ENCODE results near the gene RPLP1. TPM values are rescaled to one million over a fixed set of nuclear protein-coding genes. Genes with fewer than 3 reads are reported as not detected.
A peak's percentile ranks its signal among the peaks of the same experiment; 100 is the strongest.

Gene RPLP1
- total RNA-seq, 2 experiments from 2014 or later: 2,547 to 2,620 TPM

- Mint-ChIP-seq H3K4me1 (ENCODE audit: low read depth) (peaks cover 13% of the 10 kb centered on the region), H3K9me3 (no peaks in the 10 kb centered on the region), H3K4me3 (peak overlapping the region; percentile 82), H3K27me3 (peaks cover 10% of the 10 kb centered on the region), H3K27ac (no peak overlapping the region), H3K36me3 (peaks cover 30% of the 10 kb centered on the region)
- intact Hi-C loops (cut with micrococcal nuclease): no loop called here
- DNase-seq: no peak
- CTCF ChIA-PET: no interaction called here
- POLR2A ChIA-PET: interaction anchor here (1.0 to 2.0 kb wide), 2 partner anchors 37 to 47 kb away, joined by 4 to 28 read pairs; partner anchors contain the start of gene RPLP1
Measured at GRCh38 chr15:69415381-69415780, 37.2 kb upstream of the RPLP1 start.

- intact Hi-C loops (cut with micrococcal nuclease): no loop called here
- H3K9me3 Mint-ChIP-seq: no peaks in the 10 kb centered on the region
- no peak overlapping the region for H3K4me3 Mint-ChIP-seq
- peaks cover 10% of the 10 kb centered on the region for H3K27me3 Mint-ChIP-seq
- peaks cover 13% of the 10 kb centered on the region for H3K4me1 Mint-ChIP-seq (ENCODE audit: low read depth)
- no peak for DNase-seq
- ChIA-PET CTCF (interaction anchor here (1.1 to 1.8 kb wide), 2 partner anchors 23 to 45 kb away, joined by 3 to 6 read pairs; no protein-coding TSS in a partner anchor), POLR2A (interaction anchor here (2.3 kb wide), 1 partner anchor 35 kb away, joined by 11 read pairs; the partner anchor contains the start of gene RPLP1)
- peaks cover 42% of the 10 kb centered on the region for H3K36me3 Mint-ChIP-seq
- H3K27ac Mint-ChIP-seq: no peak overlapping the region
Measured at GRCh38 chr15:69417581-69417980, 35.0 kb upstream of the RPLP1 start.

DNA sequence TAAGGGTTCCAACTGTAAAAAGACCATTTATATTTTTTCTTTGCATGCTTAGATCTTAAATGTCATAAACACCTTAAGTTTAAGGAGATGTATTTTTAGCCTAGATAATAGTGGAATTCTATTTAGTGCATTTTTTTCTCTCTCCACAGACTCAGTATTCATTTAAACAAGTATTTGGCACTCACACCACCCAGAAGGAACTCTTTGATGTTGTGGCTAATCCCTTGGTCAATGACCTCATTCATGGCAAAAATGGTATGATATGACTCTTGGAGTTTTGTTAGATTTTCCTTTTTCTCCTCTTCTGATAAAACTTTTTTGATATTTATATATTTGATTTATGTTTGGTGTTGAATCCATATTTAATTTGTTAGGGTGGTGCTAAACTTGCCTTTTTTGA lies 31.1 kb upstream of the RPLP1 start:
- POLR2A ChIA-PET: interaction anchor here (0.6 kb wide), 1 partner anchor 46 kb away, joined by 3 read pairs; no protein-coding TSS in a partner anchor
- CTCF ChIA-PET: interaction anchor here (1.5 kb wide), 1 partner anchor 42 kb away, joined by 4 read pairs; no protein-coding TSS in a partner anchor

GRCh38 chr15:69422336-69422895 lies 30.2 kb upstream of the RPLP1 start:
- POLR2A ChIA-PET: interaction anchor here (0.6 kb wide), 2 partner anchors 45 to 675 kb away, joined by 3 read pairs; partner anchors contain the start of gene TLE3
- DNase-seq: no peak
- H3K4me1 Mint-ChIP-seq (ENCODE audit: low read depth): no peaks in the 10 kb centered on the region
- intact Hi-C loops (cut with micrococcal nuclease): no loop called here
- peaks cover 52% of the 10 kb centered on the region for H3K36me3 Mint-ChIP-seq
- H3K9me3 Mint-ChIP-seq: no peaks in the 10 kb centered on the region
- H3K27ac Mint-ChIP-seq: no peak overlapping the region
- H3K4me3 Mint-ChIP-seq: no peak overlapping the region
- H3K27me3 Mint-ChIP-seq: no peaks in the 10 kb centered on the region
- CTCF ChIA-PET: interaction anchor here (1.5 kb wide), 1 partner anchor 41 kb away, joined by 4 read pairs; no protein-coding TSS in a partner anchor

More for the DNA sequence above, 31.1 kb upstream of the RPLP1 start:
- Mint-ChIP-seq H3K27me3 (no peaks in the 10 kb centered on the region), H3K4me3 (no peak overlapping the region), H3K36me3 (peaks cover 51% of the 10 kb centered on the region), H3K9me3 (no peaks in the 10 kb centered on the region), H3K27ac (no peak overlapping the region), H3K4me1 (ENCODE audit: low read depth) (no peaks in the 10 kb centered on the region)
- DNase-seq: no peak
- intact Hi-C loops (cut with micrococcal nuclease): no loop called here

DNA sequence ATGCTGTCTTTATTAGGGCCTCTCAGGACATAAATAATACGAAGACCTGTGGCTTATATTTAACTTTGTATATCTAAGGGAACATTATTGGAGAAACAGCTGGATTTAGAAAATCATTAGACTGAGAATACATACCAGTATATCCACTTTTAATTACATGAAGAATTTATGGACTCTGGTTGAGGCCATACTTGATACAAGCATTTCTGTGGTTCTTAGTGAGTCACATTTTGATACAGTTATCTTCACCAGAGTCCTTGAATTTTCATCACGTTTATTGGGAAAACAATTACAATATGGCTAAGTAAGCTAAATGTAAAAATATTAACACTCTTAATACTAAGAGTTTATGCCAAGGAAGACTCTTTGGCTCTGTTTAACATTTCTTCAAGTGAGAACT lies 28.6 kb upstream of the RPLP1 start:
- no peak for DNase-seq
- H3K4me1 Mint-ChIP-seq (ENCODE audit: low read depth): no peaks in the 10 kb centered on the region
- no peak overlapping the region for H3K4me3 Mint-ChIP-seq
- ChIA-PET CTCF (no interaction called here), POLR2A (interaction anchor here (0.6 to 1.2 kb wide), 2 partner anchors 11 to 29 kb away, joined by 3 read pairs; partner anchors contain the start of gene RPLP1)
- H3K36me3 Mint-ChIP-seq: peaks cover 47% of the 10 kb centered on the region
- no peaks in the 10 kb centered on the region for H3K27me3 Mint-ChIP-seq
- no peak overlapping the region for H3K27ac Mint-ChIP-seq
- H3K9me3 Mint-ChIP-seq: no peaks in the 10 kb centered on the region
- intact Hi-C loops (cut with micrococcal nuclease): no loop called here

- Mint-ChIP-seq H3K27me3 (no peaks in the 10 kb centered on the region), H3K4me1 (ENCODE audit: low read depth) (no peaks in the 10 kb centered on the region), H3K9me3 (no peaks in the 10 kb centered on the region), H3K4me3 (no peak overlapping the region), H3K27ac (no peak overlapping the region), H3K36me3 (peaks cover 39% of the 10 kb centered on the region)
- no peak for DNase-seq
- ChIA-PET CTCF (no interaction called here), POLR2A (interaction anchor here (0.6 to 1.2 kb wide), 2 partner anchors 10 to 28 kb away, joined by 3 read pairs; partner anchors contain the start of gene RPLP1)
- intact Hi-C loops (cut with micrococcal nuclease): no loop called here
Measured at GRCh38 chr15:69424748-69425413, 27.7 kb upstream of the RPLP1 start.

DNA sequence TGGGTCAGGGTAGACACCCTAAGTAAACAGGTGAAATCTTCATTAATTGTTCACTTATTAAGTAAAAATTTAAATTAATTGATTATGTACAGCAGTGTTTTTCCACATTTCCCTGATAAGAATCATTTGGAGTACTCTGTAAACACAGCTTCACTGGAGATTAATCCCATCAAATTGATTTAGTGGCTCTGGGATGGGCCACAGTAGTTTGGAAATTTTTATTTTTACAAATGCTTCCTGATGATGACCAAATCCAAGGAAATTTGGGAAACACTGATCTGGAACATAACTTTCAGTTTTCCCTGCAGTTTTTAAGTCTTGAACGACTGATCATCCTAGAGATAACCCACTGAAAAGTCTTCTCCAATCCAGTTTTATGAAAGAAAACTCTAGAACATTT lies 18.8 kb upstream of the RPLP1 start:
- Mint-ChIP-seq H3K9me3 (no peaks in the 10 kb centered on the region), H3K36me3 (peaks cover 55% of the 10 kb centered on the region), H3K27me3 (no peaks in the 10 kb centered on the region), H3K4me3 (no peak overlapping the region), H3K27ac (no peak overlapping the region), H3K4me1 (ENCODE audit: low read depth) (no peaks in the 10 kb centered on the region)
- ChIA-PET POLR2A (no interaction called here), CTCF (no interaction called here)
- intact Hi-C loops (cut with micrococcal nuclease): no loop called here
- no peak for DNase-seq

DNA sequence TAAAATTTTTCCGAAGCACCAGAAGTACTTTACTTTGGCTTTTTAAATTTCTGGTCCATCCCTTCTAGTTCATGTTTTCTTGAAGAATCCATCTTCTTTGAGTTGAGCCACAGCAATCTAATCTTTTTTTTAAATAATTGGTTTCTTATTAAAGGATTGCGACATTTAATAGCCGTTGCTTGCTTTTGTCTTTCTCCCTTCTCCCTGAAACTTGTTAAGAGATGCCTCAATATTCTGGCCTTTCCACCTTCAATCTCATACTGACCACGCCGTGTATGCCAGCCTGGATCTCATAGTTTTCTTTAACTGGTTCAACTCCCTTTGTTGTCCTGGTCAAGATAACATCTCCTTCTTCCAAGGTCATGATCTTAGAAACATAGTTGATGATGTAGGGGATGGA lies 18.4 kb upstream of the RPLP1 start:
- Mint-ChIP-seq H3K4me3 (no peak overlapping the region), H3K27me3 (no peaks in the 10 kb centered on the region), H3K36me3 (peaks cover 53% of the 10 kb centered on the region), H3K27ac (no peak overlapping the region), H3K9me3 (no peaks in the 10 kb centered on the region), H3K4me1 (ENCODE audit: low read depth) (no peaks in the 10 kb centered on the region)
- intact Hi-C loops (cut with micrococcal nuclease): no loop called here
- CTCF ChIA-PET: no interaction called here
- no peak for DNase-seq
- POLR2A ChIA-PET: no interaction called here

GRCh38 chr15:69434679-69435078 lies 17.9 kb upstream of the RPLP1 start:
- no peak for DNase-seq
- Mint-ChIP-seq H3K4me3 (no peak overlapping the region), H3K9me3 (no peaks in the 10 kb centered on the region), H3K27ac (no peak overlapping the region), H3K36me3 (peaks cover 58% of the 10 kb centered on the region), H3K27me3 (no peaks in the 10 kb centered on the region), H3K4me1 (ENCODE audit: low read depth) (no peaks in the 10 kb centered on the region)
- ChIA-PET POLR2A (interaction anchor here (0.7 kb wide), 1 partner anchor 10 kb away, joined by 3 read pairs; no protein-coding TSS in a partner anchor), CTCF (no interaction called here)
- intact Hi-C loops (cut with micrococcal nuclease): no loop called here

- H3K4me3 Mint-ChIP-seq: no peak overlapping the region
- H3K36me3 Mint-ChIP-seq: peaks cover 60% of the 10 kb centered on the region
- CTCF ChIA-PET: interaction anchor here (0.9 to 1.0 kb wide), 2 partner anchors 27 to 42 kb away, joined by 3 to 4 read pairs; no protein-coding TSS in a partner anchor
- no peak for DNase-seq
- H3K27me3 Mint-ChIP-seq: no peaks in the 10 kb centered on the region
- no peaks in the 10 kb centered on the region for H3K4me1 Mint-ChIP-seq (ENCODE audit: low read depth)
- no peaks in the 10 kb centered on the region for H3K9me3 Mint-ChIP-seq
- intact Hi-C loops (cut with micrococcal nuclease): no loop called here
- H3K27ac Mint-ChIP-seq: no peak overlapping the region
- POLR2A ChIA-PET: interaction anchor here (1.1 kb wide), 1 partner anchor 12 kb away, joined by 5 read pairs; no protein-coding TSS in a partner anchor
Measured at GRCh38 chr15:69435985-69436384, 16.6 kb upstream of the RPLP1 start.

DNA sequence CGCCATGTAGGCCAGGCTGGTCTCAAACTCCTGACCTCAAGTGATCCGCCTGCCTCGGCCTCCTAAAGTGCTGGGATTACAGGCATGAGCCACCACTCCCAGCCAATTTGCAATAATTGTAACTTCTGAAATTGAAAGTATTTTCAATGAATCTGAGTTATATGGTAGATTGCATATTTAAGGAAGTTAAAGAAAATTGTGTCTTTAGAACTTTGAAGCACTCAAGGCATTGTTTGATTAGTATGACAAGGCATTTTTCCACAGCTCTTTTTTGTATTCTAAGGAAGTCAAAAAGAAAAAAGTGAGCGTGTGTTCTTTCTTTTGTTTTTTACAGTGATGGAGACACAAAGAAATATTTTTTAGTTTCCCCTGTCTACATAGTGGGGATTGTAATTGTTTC lies 15.7 kb upstream of the RPLP1 start:
- Mint-ChIP-seq H3K4me1 (ENCODE audit: low read depth) (no peaks in the 10 kb centered on the region), H3K9me3 (no peaks in the 10 kb centered on the region), H3K36me3 (peaks cover 58% of the 10 kb centered on the region), H3K27ac (no peak overlapping the region), H3K4me3 (no peak overlapping the region), H3K27me3 (no peaks in the 10 kb centered on the region)
- ChIA-PET CTCF (interaction anchor here (1.0 kb wide), 1 partner anchor 26 kb away, joined by 3 read pairs; no protein-coding TSS in a partner anchor), POLR2A (interaction anchor here (1.1 kb wide), 1 partner anchor 12 kb away, joined by 5 read pairs; no protein-coding TSS in a partner anchor)
- no peak for DNase-seq
- intact Hi-C loops (cut with micrococcal nuclease): no loop called here

- H3K4me3 Mint-ChIP-seq: no peak overlapping the region
- ChIA-PET CTCF (interaction anchor here (0.6 to 2.0 kb wide), 3 partner anchors 27 to 1025 kb away, joined by 3 to 5 read pairs (median 3); no protein-coding TSS in a partner anchor), POLR2A (interaction anchor here (0.6 kb wide), 2 partner anchors 12 to 297 kb away, joined by 3 read pairs; no protein-coding TSS in a partner anchor)
- intact Hi-C loops (cut with micrococcal nuclease): no loop called here
- no peak for DNase-seq
- peaks cover 51% of the 10 kb centered on the region for H3K36me3 Mint-ChIP-seq
- H3K4me1 Mint-ChIP-seq (ENCODE audit: low read depth): peaks cover 17% of the 10 kb centered on the region
- H3K27me3 Mint-ChIP-seq: no peaks in the 10 kb centered on the region
- no peaks in the 10 kb centered on the region for H3K9me3 Mint-ChIP-seq
- no peak overlapping the region for H3K27ac Mint-ChIP-seq
Measured at GRCh38 chr15:69439623-69440022, 13.0 kb upstream of the RPLP1 start.
